HepG2 (cell line): ENCODE results near the gene SDK2. TPM values are rescaled to one million over a fixed set of nuclear protein-coding genes. Genes with fewer than 3 reads are reported as not detected.

Source experiments
- HDAC1 ChIP-seq: sonication (generic); formaldehyde crosslinking; IDR thresholded peaks from 2 replicates; pipeline ENCODE4 v1.5.1; 2020; ENCODE audit warnings: mild to moderate bottlenecking, missing genetic modification reagents
- HES4 ChIP-seq: sonication (generic); formaldehyde crosslinking; IDR thresholded peaks from 2 replicates; pipeline ENCODE4 v1.9.0; 2021; ENCODE audit warnings: mild to moderate bottlenecking, missing genetic modification reagents, borderline replicate concordance
- HNF1B ChIP-seq: sonication (generic); formaldehyde crosslinking; IDR thresholded peaks from 2 replicates; pipeline ENCODE4 v1.5.1; 2020; ENCODE audit warnings: mild to moderate bottlenecking, moderate library complexity, missing genetic modification reagents
- HNF4G ChIP-seq, 2 experiments: sonication (generic) in 1 of 2; formaldehyde crosslinking in 1 of 2; IDR thresholded peaks; 2 replicates each; pipeline versions ENCODE4 v1.4.0 to v1.6.1; 2011 to 2020; ENCODE audit warnings: borderline replicate concordance in 2 of 2, low read depth in 2 of 2, mild to moderate bottlenecking in 2 of 2, low read length in 1 of 2, missing genetic modification reagents in 1 of 2, moderate library complexity in 1 of 2
- KLF16 ChIP-seq, 2 experiments: sonication (generic) in 1 of 2; formaldehyde crosslinking in 1 of 2; IDR thresholded peaks; 2 replicates each; pipeline versions ENCODE4 v1.6.1 to v1.8.0; 2016 to 2023; ENCODE audit warnings: missing genetic modification reagents in 2 of 2, missing compliant biosample characterization in 1 of 2
- MIER2 ChIP-seq: IDR thresholded peaks from 2 replicates; pipeline ENCODE4 v1.6.1; 2016; ENCODE audit warnings: missing biosample characterization, missing genetic modification reagents
- MTF2 ChIP-seq: sonication (generic); formaldehyde crosslinking; IDR thresholded peaks from 2 replicates; pipeline ENCODE4 v1.5.0; 2020; ENCODE audit warnings: missing genetic modification reagents, borderline replicate concordance
- NFRKB ChIP-seq: fragments of 450-650 bp; IDR thresholded peaks from 2 replicates; pipeline ENCODE4 v1.6.1; 2017
- ONECUT2 ChIP-seq: sonication (generic); formaldehyde crosslinking; IDR thresholded peaks from 2 replicates; pipeline ENCODE4 v1.4.0; 2020; ENCODE audit warnings: missing genetic modification reagents
- POLR2A ChIP-seq, 2 experiments: IDR thresholded peaks; 2 replicates each; pipeline ENCODE4 v1.6.1; 2011; ENCODE audit warnings: low read depth in 2 of 2, low read length in 2 of 2, mild to moderate bottlenecking in 1 of 2, moderate library complexity in 1 of 2; ENCODE audit not compliant: insufficient read depth in 1 of 2
- RFXANK ChIP-seq: IDR thresholded peaks from 2 replicates; pipeline ENCODE4 v1.6.1; 2016
- ZNF10 ChIP-seq: sonication (generic); formaldehyde crosslinking; IDR thresholded peaks from 2 replicates; pipeline ENCODE4 v1.4.0; 2020; ENCODE audit warnings: mild to moderate bottlenecking, low read depth, missing genetic modification reagents, borderline replicate concordance
- ZNF121 ChIP-seq: sonication (generic); formaldehyde crosslinking; IDR thresholded peaks from 2 replicates; pipeline ENCODE4 v1.5.0; 2020; ENCODE audit warnings: mild to moderate bottlenecking, missing genetic modification reagents
- ZNF512B ChIP-seq: sonication (generic); formaldehyde crosslinking; IDR thresholded peaks from 2 replicates; pipeline ENCODE4 v1.5.1; 2020; ENCODE audit warnings: missing genetic modification reagents, mild to moderate bottlenecking, borderline replicate concordance
- ZNF557 ChIP-seq: sonication (generic); formaldehyde crosslinking; IDR thresholded peaks from 2 replicates; pipeline ENCODE4 v1.4.0; 2020; ENCODE audit warnings: missing genetic modification reagents
- ZNF577 ChIP-seq: sonication (generic); formaldehyde crosslinking; IDR thresholded peaks from 2 replicates; pipeline ENCODE4 v1.4.0; 2020; ENCODE audit warnings: mild to moderate bottlenecking, low read depth, missing genetic modification reagents, borderline replicate concordance
- ZNF652 ChIP-seq: IDR thresholded peaks from 2 replicates; pipeline ENCODE4 v1.6.1; 2016; ENCODE audit warnings: low read depth, borderline replicate concordance
- ZNF777 ChIP-seq: sonication (generic); formaldehyde crosslinking; IDR thresholded peaks from 2 replicates; pipeline ENCODE4 v1.4.0; 2020; ENCODE audit warnings: missing genetic modification reagents
- polyA plus RNA-seq, 8 experiments: library from polyadenylated mRNA; depleted of rRNA in 3 of 8; stranded (reverse) in 7 of 8; unstranded in 1 of 8; fragments of >200 nt; fragmentation: Illumina TruSeq in 4 of 8; extraction: Trizol in 4 of 8; gene quantifications; 2 replicates each; pipeline versions ENCODE4 v1.2.1 to v1.2.3, GENCODE V29; 2011 to 2016; ENCODE audit warnings: low read depth in 4 of 8, missing spikeins in 1 of 8, mixed read lengths in 1 of 8; ENCODE audit not compliant: insufficient read depth in 1 of 8
- total RNA-seq, 5 experiments: library from RNA; depleted of rRNA; stranded (reverse); fragments of >200 nt; fragmentation: Illumina TruSeq; extraction: Trizol; gene quantifications; 2 replicates each; pipeline ENCODE4 v1.2.3, GENCODE V29; 2016; ENCODE audit warnings: low read depth in 1 of 5
- TF ChIP-seq, protein P1 (sequence below): sonication (generic); formaldehyde crosslinking; conservative IDR thresholded peaks from 2 replicates; pipeline ENCODE4 v1.5.0; 2020; ENCODE audit warnings: missing genetic modification reagents
- TF ChIP-seq, protein P2 (sequence below): sonication (generic); formaldehyde crosslinking; IDR thresholded peaks from 2 replicates; pipeline ENCODE4 v1.4.0; 2020; ENCODE audit warnings: missing genetic modification reagents

The SDK2 gene
- total and polyA plus RNA-seq, 2 of the 13 experiments (the other 11 are each of a cell fraction or from before 2014, with no cell fraction given) = not detected

DNA sequence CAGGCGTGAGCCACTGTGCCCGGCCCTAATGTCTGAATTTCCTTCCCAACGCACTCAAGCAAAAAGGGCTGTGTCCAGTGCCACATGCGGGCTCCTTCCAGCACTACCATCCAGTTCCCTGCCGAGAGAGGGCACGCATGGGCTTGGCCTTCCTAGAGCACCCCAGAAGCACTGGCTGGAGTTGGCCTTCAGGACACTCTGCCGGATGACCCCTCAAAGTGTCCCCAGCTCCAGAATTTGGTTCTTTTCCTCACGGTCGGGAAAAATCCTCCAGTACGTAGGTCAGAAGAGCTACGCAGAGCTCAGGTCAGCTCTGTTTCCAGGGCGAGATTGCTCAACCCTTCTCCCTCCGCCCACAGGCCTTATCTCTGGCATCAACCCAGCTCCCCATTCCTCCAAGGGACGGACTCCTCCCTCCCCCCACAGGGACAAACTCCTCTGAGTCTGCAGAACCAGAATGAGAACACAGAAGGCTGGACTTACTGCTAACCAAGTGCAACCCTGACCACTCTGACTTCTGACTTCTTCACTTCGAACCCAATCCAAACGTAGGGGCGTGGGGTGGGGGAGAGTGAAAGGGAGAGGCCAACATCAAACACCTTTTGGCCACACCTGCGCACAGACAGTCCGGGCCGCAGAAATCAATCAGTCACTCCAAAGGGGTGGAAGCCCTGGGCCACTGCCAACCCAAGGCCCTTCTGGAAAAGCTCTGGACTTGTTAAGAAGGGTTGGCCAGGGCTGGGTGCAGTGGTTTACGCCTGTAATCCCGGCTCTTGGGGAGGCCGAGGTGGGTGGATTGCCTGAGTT, 336.0 kb downstream of the SDK2 start (continued):
- TF ChIP-seq HNF4G (IDR thresholded peaks at IDR 0.05; ENCODE audit: borderline replicate concordance, low read depth, low read length) (peak; percentile 65; the same call in 1 of the 2 replicates), HNF4G (CRISPR knock-in tag; IDR thresholded peaks at IDR 0.05; ENCODE audit: borderline replicate concordance, low read depth) (peak; percentile 59; the same call in 1 of the 2 replicates), KLF16 (CRISPR knock-in tag; IDR thresholded peaks at IDR 0.05) (peak in 1 of 2 experiments; percentile 81; a peak in 2 of 4 replicates), ZNF777 (CRISPR knock-in tag) (peak; percentile 45; the same call in 1 of the 2 replicates), RFXANK (no peak), ZNF652 (CRISPR knock-in tag) (no peak), ZNF10 (CRISPR knock-in tag) (no peak), MIER2 (peak; percentile 47; the same call in 1 of the 2 replicates), HES4 (CRISPR knock-in tag) (peak; percentile 19; the same call in 1 of the 2 replicates), HDAC1 (CRISPR knock-in tag) (peak; percentile 91), NFRKB (no peak), ZNF577 (CRISPR knock-in tag) (no peak), MTF2 (CRISPR knock-in tag) (no peak), ONECUT2 (CRISPR knock-in tag) (peak; percentile 77; the same call in 1 of the 2 replicates), HNF1B (CRISPR knock-in tag) (peak; percentile 89), ZNF557 (CRISPR knock-in tag) (peak; percentile 93; the same call in 1 of the 2 replicates), ZNF121 (CRISPR knock-in tag) (peak; percentile 10; the same call in 1 of the 2 replicates), POLR2A (IDR thresholded peaks at IDR 0.05; ENCODE audit: insufficient read depth in 1 of 2, low read depth in 2 of 2, low read length in 2 of 2) (0 out of 4 replicates have a peak, but pooled peaks of 1 of the 2 experiments have one; percentile 39), ZNF512B (CRISPR knock-in tag) (peak; percentile 62; the same call in 1 of the 2 replicates)
- TF ChIP-seq, protein P1, sequence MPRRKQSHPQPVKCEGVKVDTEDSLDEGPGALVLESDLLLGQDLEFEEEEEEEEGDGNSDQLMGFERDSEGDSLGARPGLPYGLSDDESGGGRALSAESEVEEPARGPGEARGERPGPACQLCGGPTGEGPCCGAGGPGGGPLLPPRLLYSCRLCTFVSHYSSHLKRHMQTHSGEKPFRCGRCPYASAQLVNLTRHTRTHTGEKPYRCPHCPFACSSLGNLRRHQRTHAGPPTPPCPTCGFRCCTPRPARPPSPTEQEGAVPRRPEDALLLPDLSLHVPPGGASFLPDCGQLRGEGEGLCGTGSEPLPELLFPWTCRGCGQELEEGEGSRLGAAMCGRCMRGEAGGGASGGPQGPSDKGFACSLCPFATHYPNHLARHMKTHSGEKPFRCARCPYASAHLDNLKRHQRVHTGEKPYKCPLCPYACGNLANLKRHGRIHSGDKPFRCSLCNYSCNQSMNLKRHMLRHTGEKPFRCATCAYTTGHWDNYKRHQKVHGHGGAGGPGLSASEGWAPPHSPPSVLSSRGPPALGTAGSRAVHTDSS (CRISPR knock-in tag) = no peak
- TF ChIP-seq, protein P2, sequence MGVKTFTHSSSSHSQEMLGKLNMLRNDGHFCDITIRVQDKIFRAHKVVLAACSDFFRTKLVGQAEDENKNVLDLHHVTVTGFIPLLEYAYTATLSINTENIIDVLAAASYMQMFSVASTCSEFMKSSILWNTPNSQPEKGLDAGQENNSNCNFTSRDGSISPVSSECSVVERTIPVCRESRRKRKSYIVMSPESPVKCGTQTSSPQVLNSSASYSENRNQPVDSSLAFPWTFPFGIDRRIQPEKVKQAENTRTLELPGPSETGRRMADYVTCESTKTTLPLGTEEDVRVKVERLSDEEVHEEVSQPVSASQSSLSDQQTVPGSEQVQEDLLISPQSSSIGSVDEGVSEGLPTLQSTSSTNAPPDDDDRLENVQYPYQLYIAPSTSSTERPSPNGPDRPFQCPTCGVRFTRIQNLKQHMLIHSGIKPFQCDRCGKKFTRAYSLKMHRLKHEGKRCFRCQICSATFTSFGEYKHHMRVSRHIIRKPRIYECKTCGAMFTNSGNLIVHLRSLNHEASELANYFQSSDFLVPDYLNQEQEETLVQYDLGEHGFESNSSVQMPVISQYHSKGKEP (CRISPR knock-in tag) = no peak
